GM12878 (cell line): ENCODE measurements around the gene TRIM51G. TPM values are rescaled to one million over a fixed set of nuclear protein-coding genes. Genes with fewer than 3 reads are reported as not detected.
"Not testable (repeated sequence)": the region's sequence is repeated elsewhere in the genome, so short reads cannot be mapped to it uniquely, and the experiment has no call there.

Experiments
- ATAC-seq: fragments of 200-7000 bp; cut with Tn5 transposase; 3 replicates; pipeline ENCODE4 v1.9.1; 2020; ENCODE audit warnings: mild to moderate bottlenecking, moderate library complexity
- BruUV-seq: library from RNA; stranded (reverse); fragments of 400-500 nt; replicated peaks from 2 replicates; lab custom pipeline; 2021; lab: Mats Ljungman, UMichigan
- CTCF ChIA-PET: fragments of 300-600 bp; sonication (Branson Sonifier 250); formaldehyde crosslinking; extraction: SDS; loops from one replicate; lab custom pipeline; 2021; ENCODE audit warnings: inconsistent platforms; lab: Yijun Ruan, JAX
- POLR2A ChIA-PET: fragments of 350-600 bp; formaldehyde crosslinking; extraction: SDS; loops from one replicate; lab custom pipeline; 2021; ENCODE audit warnings: inconsistent platforms; lab: Charles Lee
- RAD21 ChIA-PET: fragments of 300-600 bp; sonication (Branson Sonifier 250); formaldehyde crosslinking; loops from one replicate; lab custom pipeline; 2023; ENCODE audit warnings: antibody characterized with exemption; ENCODE audit not compliant: unreplicated experiment; lab: Charles Lee
- SMC1A ChIA-PET: fragments of 300-600 bp; sonication (Branson Sonifier 250); formaldehyde crosslinking; loops from one replicate; lab custom pipeline; 2023; ENCODE audit not compliant: unreplicated experiment, uncharacterized antibody; lab: Charles Lee
- DNase-seq: peaks from one replicate; pipeline ENCODE4 v3.0.0-alpha.2; 2011; ENCODE audit warnings: low read depth, low spot score
- FAIRE-seq: peaks from 3 replicates; lab custom pipeline; 2011; peaks lifted over from hg19 to GRCh38; lab: Jason Lieb, UNC
- H2AFZ ChIP-seq: 2 replicates; pipeline ENCODE4 v1.6.0; 2011; ENCODE audit warnings: low read depth, low read length, control low read depth; ENCODE audit not compliant: control insufficient read depth
- H3K27ac ChIP-seq: 2 replicates; pipeline ENCODE4 v1.5.1; 2011; ENCODE audit warnings: control low read depth; ENCODE audit not compliant: control insufficient read depth, insufficient read depth
- H3K27me3 ChIP-seq, 2 experiments: replicated peaks in 1 of 2; 2 replicates each; pipeline versions ENCODE4 v1.6.0 to v1.6.1; 2011; ENCODE audit warnings: low read length in 1 of 2; ENCODE audit not compliant: control insufficient read depth in 2 of 2, insufficient read depth in 2 of 2
- H3K36me3 ChIP-seq, 2 experiments: 2 replicates each; pipeline ENCODE4 v1.5.1; 2011; ENCODE audit warnings: low read length in 1 of 2; ENCODE audit not compliant: control insufficient read depth in 2 of 2, insufficient read depth in 2 of 2
- H3K4me1 ChIP-seq: 2 replicates; pipeline ENCODE4 v1.6.1; 2011; ENCODE audit warnings: mild to moderate bottlenecking, low read length, moderate library complexity, mixed read lengths; ENCODE audit not compliant: control insufficient read depth, insufficient read depth
- H3K4me2 ChIP-seq: 2 replicates; pipeline ENCODE4 v1.6.0; 2011; ENCODE audit warnings: control low read depth; ENCODE audit not compliant: control insufficient read depth, insufficient read depth
- H3K4me3 ChIP-seq: fragments of 200-600 bp; sonication (generic); 2 replicates; pipeline ENCODE4 v1.5.1; 2016
- H3K79me2 ChIP-seq: 2 replicates; pipeline ENCODE4 v1.6.0; 2011; ENCODE audit warnings: low read length; ENCODE audit not compliant: control insufficient read depth, insufficient read depth
- H3K9ac ChIP-seq: 2 replicates; pipeline ENCODE4 v1.8.0; 2011; ENCODE audit warnings: low read length, control low read depth, mixed read lengths; ENCODE audit not compliant: control insufficient read depth, insufficient read depth
- H3K9me3 ChIP-seq: replicated peaks from 3 replicates; pipeline ENCODE4 v1.5.1; 2011; ENCODE audit warnings: mild to moderate bottlenecking, low read length; ENCODE audit not compliant: control insufficient read depth, insufficient read depth
- H4K20me1 ChIP-seq: 2 replicates; pipeline ENCODE4 v1.6.0; 2011; ENCODE audit not compliant: control insufficient read depth, insufficient read depth
- WGBS: methylation state at CpG from one replicate; pipeline ENCODE4 v1.1.6; 2016; ENCODE audit warnings: low lambda C conversion rate; ENCODE audit not compliant: insufficient replicate concordance, insufficient coverage; ENCODE audit errors: missing lambda C conversion rate; 5-methylcytosine and 5-hydroxymethylcytosine counted together
- in situ Hi-C: fragments of 300-500 bp; cut with MboI; formaldehyde crosslinking; loops from 9 replicates; pipeline ENCODE4 v1.14.3; 2018; ENCODE audit warnings: mixed read lengths
- intact Hi-C: fragments of 100-400 bp; cut with micrococcal nuclease; formaldehyde crosslinking; loops from one replicate; pipeline ENCODE4 v1.14.2; 2022; ENCODE audit not compliant: unreplicated experiment
- polyA plus RNA-seq, 11 experiments: library from polyadenylated mRNA; depleted of rRNA in 4 of 11; unstranded in 6 of 11; stranded (reverse) in 5 of 11; fragments of >200 nt; fragmentation: Nextera tagmentation in 4 of 11; fragmentation: Illumina TruSeq in 1 of 11; extraction: Ambion mirVana in 4 of 11; extraction: Trizol in 1 of 11; gene quantifications; 1 replicate in 1 of 11; 2 replicates in 10 of 11; pipeline versions ENCODE4 v1.2.1 to v1.2.3, GENCODE V29; 2011 to 2016; ENCODE audit warnings: inconsistent platforms in 2 of 11, missing spikeins in 2 of 11, low read depth in 1 of 11
- total RNA-seq, 4 experiments: library from RNA; depleted of rRNA in 3 of 4; stranded (reverse); fragments of >200 nt in 3 of 4; fragmentation: Illumina TruSeq in 1 of 4; extraction: Trizol in 1 of 4; gene quantifications; 2 replicates each; pipeline versions ENCODE4 v1.2.1 to v1.2.3, GENCODE V29; 2013 to 2021

TRIM51G gene
- total and polyA plus RNA-seq, 10 of the 15 experiments (the other 5 are each of a cell fraction or from before 2014, with no cell fraction given): not detected

DNA sequence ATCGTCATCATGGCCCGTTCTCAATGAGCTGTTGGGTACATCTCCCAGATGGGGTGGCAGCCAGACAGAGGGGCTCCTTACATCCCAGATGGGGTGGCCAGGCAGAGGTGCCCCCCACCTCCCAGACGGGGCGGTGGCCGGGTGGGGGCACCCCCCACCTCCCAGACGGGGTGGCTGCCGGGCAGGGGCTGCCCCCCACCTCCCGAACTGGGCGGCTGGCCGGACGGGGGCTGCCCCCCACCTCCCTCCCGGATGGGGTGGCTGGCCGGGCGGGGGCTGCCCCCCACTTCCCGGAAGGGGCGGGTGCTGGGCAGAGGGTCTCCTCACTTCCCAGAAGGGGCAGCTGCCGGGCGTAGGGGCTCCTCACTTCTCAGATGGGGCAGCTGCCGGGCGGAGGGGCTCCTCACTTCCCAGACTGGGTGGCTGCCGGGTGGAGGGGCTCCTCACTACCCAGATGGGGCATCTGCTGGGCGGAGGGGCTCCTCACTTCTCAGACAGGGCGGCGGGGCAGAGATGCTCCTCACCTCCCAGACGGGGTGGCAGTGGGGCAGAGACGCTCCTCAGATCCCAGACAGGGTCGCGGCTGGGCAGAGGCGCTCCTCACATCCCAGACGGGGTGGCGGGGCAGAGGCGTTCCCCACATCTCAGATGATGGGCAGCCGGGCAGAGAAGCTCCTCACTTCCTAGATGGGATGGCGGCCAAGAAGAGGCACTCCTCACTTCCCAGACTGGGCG lies 28.2 kb downstream of the TRIM51G start:
- BruUV-seq, H3K79me2 ChIP-seq, H3K27me3 ChIP-seq, CTCF ChIA-PET, POLR2A ChIA-PET, H3K4me1 ChIP-seq, H2AFZ ChIP-seq, H3K4me2 ChIP-seq, H3K9me3 ChIP-seq, H3K9ac ChIP-seq, H3K27ac ChIP-seq, ATAC-seq, H3K4me3 ChIP-seq, in situ Hi-C loops, RAD21 ChIA-PET, H4K20me1 ChIP-seq, FAIRE-seq, SMC1A ChIA-PET, intact Hi-C loops, DNase-seq, H3K36me3 ChIP-seq: not testable (repeated sequence)
- WGBS: 62% methylated on average over 21 of the region's 35 CpGs

DNA sequence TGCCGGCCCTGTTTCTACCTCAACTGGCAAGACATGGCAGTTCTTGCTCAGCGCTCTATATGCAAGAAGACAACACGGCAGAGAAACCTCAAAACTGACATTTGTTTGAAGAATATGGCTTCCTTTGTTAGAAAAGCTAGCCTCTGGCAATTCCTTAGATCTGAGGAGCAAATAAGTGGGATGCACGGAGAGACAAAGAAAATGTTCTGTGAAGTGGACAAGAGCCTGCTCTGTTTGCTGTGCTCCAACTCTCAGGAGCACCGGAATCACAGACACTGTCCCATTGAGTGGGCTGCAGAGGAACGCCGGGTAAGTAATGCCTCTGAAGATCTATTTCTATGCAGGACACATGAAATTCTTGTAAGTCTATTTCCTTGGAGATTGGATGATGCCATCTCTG lies 37.9 kb downstream of the TRIM51G start:
- H2AFZ ChIP-seq, BruUV-seq, FAIRE-seq, H3K9ac ChIP-seq, H3K9me3 ChIP-seq, intact Hi-C loops, H3K27me3 ChIP-seq, H4K20me1 ChIP-seq, in situ Hi-C loops, ATAC-seq, H3K79me2 ChIP-seq, CTCF ChIA-PET, H3K36me3 ChIP-seq, SMC1A ChIA-PET, RAD21 ChIA-PET, H3K4me2 ChIP-seq, H3K27ac ChIP-seq, POLR2A ChIA-PET, H3K4me3 ChIP-seq, DNase-seq, H3K4me1 ChIP-seq: not testable (repeated sequence)
- WGBS: 40% methylated on average over 7 of the region's 7 CpGs

Other genes starting within 250 kb of the TRIM51G start
- gene TRIM49B, start 44.9 kb upstream of the TRIM51G start, total RNA-seq (2014; rRNA removed): not detected in 2 replicates
- not detected in 2 replicates for gene TRIM49B, start 44.9 kb upstream of the TRIM51G start, total RNA-seq (2014; rRNA removed; fragmentation: Illumina TruSeq; extraction: Trizol)
- gene TRIM49B, start 44.9 kb upstream of the TRIM51G start, total RNA-seq (2021): not detected in 2 replicates
- gene TRIM49B, start 44.9 kb upstream of the TRIM51G start, polyA plus RNA-seq (2011; rRNA removed): not detected in 2 replicates
- not detected in 2 replicates for gene TRIM49B, start 44.9 kb upstream of the TRIM51G start, polyA plus RNA-seq (2014; fragmentation: Illumina TruSeq; extraction: Trizol)
- not detected for gene TRIM49B, start 44.9 kb upstream of the TRIM51G start, polyA plus RNA-seq (2014; fragmentation: Nextera tagmentation; extraction: Ambion mirVana)
- gene TRIM49B, start 44.9 kb upstream of the TRIM51G start, polyA plus RNA-seq (2014; rRNA removed): not detected in 2 replicates
- gene TRIM49B, start 44.9 kb upstream of the TRIM51G start, polyA plus RNA-seq (2016; fragmentation: Nextera tagmentation; extraction: Ambion mirVana): not detected
- not detected in 2 replicates for gene TRIM64C, start 75.2 kb upstream of the TRIM51G start, total RNA-seq (2014; rRNA removed)
- not detected in 2 replicates for gene TRIM64C, start 75.2 kb upstream of the TRIM51G start, total RNA-seq (2014; rRNA removed; fragmentation: Illumina TruSeq; extraction: Trizol)
- gene TRIM64C, start 75.2 kb upstream of the TRIM51G start, total RNA-seq (2021): not detected in 2 replicates
- gene TRIM64C, start 75.2 kb upstream of the TRIM51G start, polyA plus RNA-seq (2011; rRNA removed): not detected in 2 replicates
- gene TRIM64C, start 75.2 kb upstream of the TRIM51G start, polyA plus RNA-seq (2014; fragmentation: Illumina TruSeq; extraction: Trizol): not detected in 2 replicates
- gene TRIM64C, start 75.2 kb upstream of the TRIM51G start, polyA plus RNA-seq (2014; fragmentation: Nextera tagmentation; extraction: Ambion mirVana): not detected
- gene TRIM64C, start 75.2 kb upstream of the TRIM51G start, polyA plus RNA-seq (2014; rRNA removed): not detected in 2 replicates
- not detected for gene TRIM64C, start 75.2 kb upstream of the TRIM51G start, polyA plus RNA-seq (2016; fragmentation: Nextera tagmentation; extraction: Ambion mirVana)
- gene FOLH1, start 224.7 kb upstream of the TRIM51G start, total RNA-seq (2014; rRNA removed): not detected in 2 replicates
- gene FOLH1, start 224.7 kb upstream of the TRIM51G start, total RNA-seq (2014; rRNA removed; fragmentation: Illumina TruSeq; extraction: Trizol): not detected in 2 replicates
- not detected in 2 replicates for gene FOLH1, start 224.7 kb upstream of the TRIM51G start, total RNA-seq (2021)
- not detected in 2 replicates for gene FOLH1, start 224.7 kb upstream of the TRIM51G start, polyA plus RNA-seq (2011; rRNA removed)
- gene FOLH1, start 224.7 kb upstream of the TRIM51G start, polyA plus RNA-seq (2014; fragmentation: Illumina TruSeq; extraction: Trizol): not detected in 2 replicates
- not detected for gene FOLH1, start 224.7 kb upstream of the TRIM51G start, polyA plus RNA-seq (2014; fragmentation: Nextera tagmentation; extraction: Ambion mirVana)
- not detected in 2 replicates for gene FOLH1, start 224.7 kb upstream of the TRIM51G start, polyA plus RNA-seq (2014; rRNA removed)
- gene FOLH1, start 224.7 kb upstream of the TRIM51G start, polyA plus RNA-seq (2016; fragmentation: Nextera tagmentation; extraction: Ambion mirVana): not detected